Measurements from ENCODE around the gene AP1G2. TPM values are rescaled to one million over a fixed set of nuclear protein-coding genes. Genes with fewer than 3 reads are reported as not detected.

The AP1G2 gene
- total and polyA plus RNA-seq, 12 donors, result 6.6 to 58.5 (median 10.8) TPM

DNA sequence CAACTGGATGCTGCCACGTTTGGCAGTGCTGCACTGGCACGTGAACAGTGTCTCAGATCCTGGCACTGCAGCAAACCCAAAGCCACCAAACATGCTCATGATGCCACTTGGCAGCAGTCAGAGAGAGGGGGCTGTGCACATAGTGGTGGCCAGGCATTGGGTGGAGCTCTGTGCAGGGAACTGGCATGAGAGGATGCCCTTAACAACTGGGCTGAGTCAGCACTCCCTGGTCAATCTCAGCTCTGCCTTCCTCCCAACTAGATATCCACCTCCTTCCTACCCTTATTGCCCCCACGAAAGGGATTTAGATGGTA is 53.0 kb downstream of the AP1G2 start:
- Histone ChIP-seq H3K9me3 (no peaks in the 10 kb centered on the region), H3K27me3 (no peaks in the 10 kb centered on the region), H3K27ac (no peak overlapping the region), H3K36me3 (no peaks in the 10 kb centered on the region), H3K4me3 (no peak overlapping the region), H3K4me1 (peaks cover 0 to 5% (median 0%) of the 10 kb centered on the region in 9 donors)
- 64 to 66% methylated on average over 3 of the region's 3 CpGs for WGBS, 2 donors
- DNase-seq (peak in 1 of 2 donors; percentile 14), ATAC-seq (peak in 7 of 8 donors; percentile 53 to 70 (median 65))
- intact Hi-C loops (cut with DNase I), result no loop called here
- TF ChIP-seq, protein P1, sequence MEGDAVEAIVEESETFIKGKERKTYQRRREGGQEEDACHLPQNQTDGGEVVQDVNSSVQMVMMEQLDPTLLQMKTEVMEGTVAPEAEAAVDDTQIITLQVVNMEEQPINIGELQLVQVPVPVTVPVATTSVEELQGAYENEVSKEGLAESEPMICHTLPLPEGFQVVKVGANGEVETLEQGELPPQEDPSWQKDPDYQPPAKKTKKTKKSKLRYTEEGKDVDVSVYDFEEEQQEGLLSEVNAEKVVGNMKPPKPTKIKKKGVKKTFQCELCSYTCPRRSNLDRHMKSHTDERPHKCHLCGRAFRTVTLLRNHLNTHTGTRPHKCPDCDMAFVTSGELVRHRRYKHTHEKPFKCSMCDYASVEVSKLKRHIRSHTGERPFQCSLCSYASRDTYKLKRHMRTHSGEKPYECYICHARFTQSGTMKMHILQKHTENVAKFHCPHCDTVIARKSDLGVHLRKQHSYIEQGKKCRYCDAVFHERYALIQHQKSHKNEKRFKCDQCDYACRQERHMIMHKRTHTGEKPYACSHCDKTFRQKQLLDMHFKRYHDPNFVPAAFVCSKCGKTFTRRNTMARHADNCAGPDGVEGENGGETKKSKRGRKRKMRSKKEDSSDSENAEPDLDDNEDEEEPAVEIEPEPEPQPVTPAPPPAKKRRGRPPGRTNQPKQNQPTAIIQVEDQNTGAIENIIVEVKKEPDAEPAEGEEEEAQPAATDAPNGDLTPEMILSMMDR (IDR thresholded peaks at IDR 0.05), result no peak

DNA sequence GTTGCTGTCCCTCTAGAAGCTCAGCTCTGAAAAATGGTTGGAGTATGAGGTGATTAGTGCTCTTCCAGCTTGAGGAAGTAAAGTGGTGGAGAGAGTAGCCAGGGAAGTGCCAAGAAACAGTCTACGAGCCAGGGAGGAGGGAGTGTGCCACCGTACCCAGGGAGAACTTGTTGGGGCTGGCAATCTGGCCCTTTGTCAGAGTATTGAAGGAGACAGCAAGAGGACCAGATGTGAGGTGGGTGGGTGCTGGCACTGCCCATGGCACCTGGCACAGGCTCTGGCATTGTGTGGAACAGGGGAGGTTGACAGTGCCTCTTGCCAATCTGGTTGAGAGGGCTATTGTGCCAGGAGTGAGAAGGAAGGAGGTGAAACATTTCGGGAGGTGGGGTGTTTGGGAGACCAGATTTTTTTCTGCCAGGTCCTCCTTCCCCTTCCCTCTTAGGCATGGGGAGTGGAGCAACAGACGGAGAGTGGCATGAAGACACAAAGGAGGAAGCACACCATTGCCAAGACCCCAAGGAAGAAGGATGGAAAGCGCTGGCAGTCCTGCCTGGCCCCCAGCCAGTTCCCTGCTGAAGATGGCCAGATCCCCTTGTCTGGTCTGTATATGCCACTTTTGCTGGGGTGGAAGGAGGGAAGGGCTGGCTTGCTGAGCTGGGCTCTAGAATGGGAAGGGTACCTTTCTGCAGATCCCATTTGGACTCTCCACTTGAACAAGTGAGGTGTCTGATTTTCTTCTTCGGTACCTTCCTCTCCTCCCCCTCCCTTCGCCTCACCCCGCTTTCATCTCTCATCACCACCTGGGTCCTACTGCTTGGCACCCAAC is 53.6 kb downstream of the AP1G2 start:
- H3K27me3 ChIP-seq, result no peaks in the 10 kb centered on the region
- ATAC-seq, result peak in 1 of 8 donors; percentile 14
- no peak overlapping the region for H3K4me3 ChIP-seq
- no peaks in the 10 kb centered on the region for H3K9me3 ChIP-seq
- no peak for DNase-seq
- peaks cover 0 to 5% (median 0%) of the 10 kb centered on the region in 9 donors for H3K4me1 ChIP-seq
- H3K27ac ChIP-seq, result no peak overlapping the region
- TF ChIP-seq, protein P1 (IDR thresholded peaks at IDR 0.05), result no peak
- WGBS, 2 donors, result 76 to 81% methylated on average over 8 of the region's 8 CpGs
- H3K36me3 ChIP-seq, result no peaks in the 10 kb centered on the region
- intact Hi-C loops (cut with DNase I), result no loop called here

DNA sequence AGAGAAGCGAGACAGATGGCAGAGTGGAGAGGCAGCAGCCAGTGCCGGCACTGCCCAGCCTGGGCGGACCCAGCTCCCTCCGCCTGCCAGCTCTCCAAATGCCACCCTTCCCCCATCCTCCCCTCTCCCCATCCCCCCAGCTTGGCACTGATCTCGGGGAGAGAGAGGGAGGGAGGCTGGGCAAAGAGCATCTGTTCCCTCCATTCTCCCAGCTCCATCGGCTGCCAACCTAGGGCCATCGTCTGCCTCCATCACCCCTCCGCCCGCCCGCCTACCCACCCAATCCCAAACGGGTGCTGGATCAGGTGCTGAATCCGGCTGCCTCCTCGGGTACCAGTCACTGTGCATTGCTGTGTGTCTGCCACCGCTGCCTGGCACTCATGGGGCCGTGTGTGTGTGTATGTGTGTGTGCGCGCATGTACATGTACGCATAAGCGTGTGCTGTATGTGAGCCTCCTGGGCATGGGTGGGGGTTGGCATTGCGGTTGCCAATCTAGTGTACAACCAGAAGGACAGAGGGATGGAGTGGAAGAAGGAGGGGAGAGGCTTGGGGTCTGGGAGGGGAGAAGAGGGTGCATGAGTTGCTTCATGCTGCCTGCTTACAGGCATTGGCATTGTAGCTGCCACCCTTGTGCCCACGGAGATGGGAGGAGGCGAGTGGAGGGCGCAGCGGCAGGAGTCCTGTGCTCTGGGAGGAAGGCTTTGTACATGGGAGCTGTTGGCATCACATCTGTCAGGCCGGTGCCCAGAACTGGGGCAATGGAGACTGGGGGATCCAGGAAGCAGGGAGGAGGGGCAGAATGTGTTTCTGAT is 54.4 kb downstream of the AP1G2 start:
- Histone ChIP-seq H3K36me3 (no peaks in the 10 kb centered on the region), H3K9me3 (no peaks in the 10 kb centered on the region), H3K27ac (no peak overlapping the region), H3K4me3 (no peak overlapping the region), H3K27me3 (no peaks in the 10 kb centered on the region), H3K4me1 (peaks cover 0 to 5% (median 0%) of the 10 kb centered on the region in 9 donors)
- TF ChIP-seq, protein P1 (IDR thresholded peaks at IDR 0.05), result no peak
- 88% methylated on average over 25 of the region's 25 CpGs for WGBS, 2 donors
- ATAC-seq, result no peak
- intact Hi-C loops (cut with DNase I), result no loop called here
- DNase-seq, result no peak

DNA sequence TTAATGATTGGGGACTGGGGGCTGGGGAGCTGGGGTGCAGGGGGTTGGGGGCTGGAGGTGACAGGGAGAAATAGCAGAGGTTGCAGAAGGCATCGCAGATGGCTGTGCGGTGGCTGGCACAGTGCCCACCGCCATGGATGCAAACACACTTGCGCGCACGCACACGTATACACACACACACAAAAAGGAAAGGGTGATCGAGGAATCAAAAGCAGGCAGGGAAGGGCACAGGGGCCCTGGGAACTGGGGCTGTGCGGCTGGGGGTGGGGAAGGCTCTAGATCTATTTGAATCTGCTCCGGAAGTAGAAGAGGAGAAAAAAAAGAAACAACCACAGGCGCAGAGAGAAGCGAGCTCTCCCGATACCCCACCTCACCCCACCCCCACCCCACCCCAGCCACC is 55.4 kb downstream of the AP1G2 start:
- Histone ChIP-seq H3K9me3 (no peaks in the 10 kb centered on the region), H3K27ac (no peak overlapping the region), H3K36me3 (no peaks in the 10 kb centered on the region), H3K4me1 (peaks cover 0 to 5% (median 0%) of the 10 kb centered on the region in 9 donors), H3K27me3 (no peaks in the 10 kb centered on the region), H3K4me3 (no peak overlapping the region)
- WGBS, 2 donors, result 55 to 60% methylated on average over 13 of the region's 13 CpGs
- intact Hi-C loops (cut with DNase I), result no loop called here
- TF ChIP-seq, protein P1 (IDR thresholded peaks at IDR 0.05), result no peak
- ATAC-seq, result no peak
- DNase-seq, result no peak

Other genes starting within 250 kb of the AP1G2 start
- 10 to 100 TPM; 57.0 to 96.1 (median 67.8) TPM for gene PABPN1, start 246.3 kb downstream of the AP1G2 start, total RNA-seq
- 100 to 1,000 TPM in 1 of 2 donors, 10 to 100 TPM in 1; 67.0 to 196 TPM for gene PABPN1, start 246.3 kb downstream of the AP1G2 start, polyA plus RNA-seq
- 10 to 100 TPM in 4 of 10 donors, 1 to 10 TPM in 6; 4.8 to 18.9 (median 9.6) TPM for gene SLC22A17, start 214.9 kb downstream of the AP1G2 start, total RNA-seq
- gene SLC22A17, start 214.9 kb downstream of the AP1G2 start, polyA plus RNA-seq, result 10 to 100 TPM in 1 of 2 donors, 1 to 10 TPM in 1; 9.9 to 10.6 TPM
- gene EFS, start 202.6 kb downstream of the AP1G2 start, total RNA-seq, result 1 to 10 TPM; 1.1 to 3.7 (median 2.2) TPM
- 1 to 10 TPM; 3.7 to 6.0 TPM for gene EFS, start 202.6 kb downstream of the AP1G2 start, polyA plus RNA-seq
- gene IL25, start 195.0 kb downstream of the AP1G2 start, total RNA-seq, result under 1 TPM in 1 of 10 donors, not detected in 9; 0.29 TPM
- gene IL25, start 195.0 kb downstream of the AP1G2 start, polyA plus RNA-seq, result not detected
- under 1 TPM in 3 of 10 donors, not detected in 7; 0.32 to 0.53 (median 0.49) TPM for gene CMTM5, start 190.7 kb downstream of the AP1G2 start, total RNA-seq
- gene CMTM5, start 190.7 kb downstream of the AP1G2 start, polyA plus RNA-seq, result 1 to 10 TPM; 2.9 to 5.3 TPM
- 1,000 to 10,000 TPM in 2 of 10 donors, 100 to 1,000 TPM in 6, 10 to 100 TPM in 2; 76.6 to 7,525 (median 125) TPM for gene MYH6, start 159.5 kb downstream of the AP1G2 start, total RNA-seq
- 1,000 to 10,000 TPM; 3,967 to 5,106 TPM for gene MYH6, start 159.5 kb downstream of the AP1G2 start, polyA plus RNA-seq
- over 10,000 TPM in 9 of 10 donors, 1,000 to 10,000 TPM in 1; 7,779 to 22,607 (median 19,145) TPM for gene MYH7, start 132.1 kb downstream of the AP1G2 start, total RNA-seq
- 1,000 to 10,000 TPM in 1 of 2 donors, 100 to 1,000 TPM in 1; 641 to 7,351 TPM for gene MYH7, start 132.1 kb downstream of the AP1G2 start, polyA plus RNA-seq
- gene NGDN, start 98.1 kb downstream of the AP1G2 start, total RNA-seq, result 10 to 100 TPM; 14.4 to 20.9 (median 17.2) TPM
- 10 to 100 TPM; 22.2 to 40.5 TPM for gene NGDN, start 98.1 kb downstream of the AP1G2 start, polyA plus RNA-seq
- gene ZFHX2, start 16.0 kb downstream of the AP1G2 start, total RNA-seq, result 1 to 10 TPM in 5 of 10 donors, under 1 TPM in 5; 0.57 to 1.9 (median 1.1) TPM
- gene ZFHX2, start 16.0 kb downstream of the AP1G2 start, polyA plus RNA-seq, result 1 to 10 TPM in 1 of 2 donors, under 1 TPM in 1; 0.25 to 1.0 TPM
- gene THTPA, start 11.5 kb downstream of the AP1G2 start, total RNA-seq, result 10 to 100 TPM; 15.8 to 27.9 (median 18.0) TPM
- 10 to 100 TPM in 1 of 2 donors, 1 to 10 TPM in 1; 8.7 to 20.8 TPM for gene THTPA, start 11.5 kb downstream of the AP1G2 start, polyA plus RNA-seq
- gene JPH4, start 11.0 kb upstream of the AP1G2 start, total RNA-seq, result under 1 TPM in 9 of 10 donors, not detected in 1; 0.06 to 0.38 (median 0.15) TPM
- gene JPH4, start 11.0 kb upstream of the AP1G2 start, polyA plus RNA-seq, result under 1 TPM; 0.07 to 0.22 TPM
- gene DHRS2, start 68.6 kb upstream of the AP1G2 start, total RNA-seq, result not detected
- gene DHRS2, start 68.6 kb upstream of the AP1G2 start, polyA plus RNA-seq, result under 1 TPM in 1 of 2 donors, not detected in 1; 0.07 TPM

Measured in heart right ventricle (tissue), 16 donors.